ENCODE measurements around the gene CPZ.

GRCh38 chr4:8598391-8599090 lies 6.0 kb downstream of the CPZ start:
- TF ChIP-seq CTCF (optimal IDR thresholded peaks at IDR 0.05 in 1 of 3, IDR thresholded peaks at IDR 0.05 in 1 of 3, conservative IDR thresholded peaks at IDR 0.05 in 1 of 3; ENCODE audit: extremely low read depth in 1 of 3, insufficient read depth in 2 of 3, low read length in 3 of 3) = no peak
- TF ChIP-seq EZH2 (IDR thresholded peaks at IDR 0.05; ENCODE audit: low read length) = no peak
